GM21367 (cell line): ENCODE measurements around the gene RNASE12.
"Not testable (repeated sequence)": the region's sequence is repeated elsewhere in the genome, so short reads cannot be mapped to it uniquely, and the experiment has no call there.

Source experiments
- ATAC-seq: cut with Tn5 transposase; IDR thresholded peaks from one replicate; pipeline ENCODE4 v1.9.1; 2021; ENCODE audit not compliant: unreplicated experiment

Gene RNASE12

DNA sequence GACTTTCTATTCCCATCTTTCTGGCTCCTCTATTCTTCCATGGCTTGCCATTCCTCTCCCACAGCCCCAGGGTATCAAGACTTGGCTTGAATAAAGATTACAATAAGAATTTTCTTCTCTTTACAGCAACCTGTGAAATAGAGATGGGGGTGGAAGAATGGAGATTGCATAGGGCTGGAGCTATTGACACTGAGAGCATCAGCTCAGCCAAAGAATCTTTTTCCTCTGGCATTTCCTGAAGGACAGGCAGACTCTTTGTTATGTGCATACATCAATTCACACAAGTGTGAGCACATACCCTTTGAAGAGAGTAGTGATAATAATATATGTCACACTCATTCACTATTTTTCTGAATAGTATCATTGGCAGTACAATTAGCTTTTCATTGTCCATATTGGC is 8.0 kb downstream of the RNASE12 start:
- no peak for ATAC-seq

DNA sequence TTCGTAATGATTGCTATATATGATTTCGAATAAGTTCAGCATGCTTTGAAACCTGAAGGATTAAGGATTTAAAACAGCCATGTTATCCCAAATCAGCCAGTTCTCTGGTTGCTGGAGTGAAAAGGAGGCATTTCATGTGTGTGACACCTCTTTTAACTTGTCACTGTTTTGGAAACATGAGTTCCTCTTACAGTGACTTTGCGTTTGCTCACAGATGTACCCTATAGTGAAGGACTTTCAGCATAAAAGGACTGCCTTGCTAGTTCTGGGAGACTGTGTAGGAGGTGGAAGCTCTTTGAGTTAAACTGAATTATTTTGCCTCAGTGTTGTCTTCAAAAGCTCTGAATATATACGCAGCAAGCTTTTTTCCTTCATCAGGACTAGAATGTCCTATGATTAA is 10.9 kb downstream of the RNASE12 start:
- no peak for ATAC-seq

DNA sequence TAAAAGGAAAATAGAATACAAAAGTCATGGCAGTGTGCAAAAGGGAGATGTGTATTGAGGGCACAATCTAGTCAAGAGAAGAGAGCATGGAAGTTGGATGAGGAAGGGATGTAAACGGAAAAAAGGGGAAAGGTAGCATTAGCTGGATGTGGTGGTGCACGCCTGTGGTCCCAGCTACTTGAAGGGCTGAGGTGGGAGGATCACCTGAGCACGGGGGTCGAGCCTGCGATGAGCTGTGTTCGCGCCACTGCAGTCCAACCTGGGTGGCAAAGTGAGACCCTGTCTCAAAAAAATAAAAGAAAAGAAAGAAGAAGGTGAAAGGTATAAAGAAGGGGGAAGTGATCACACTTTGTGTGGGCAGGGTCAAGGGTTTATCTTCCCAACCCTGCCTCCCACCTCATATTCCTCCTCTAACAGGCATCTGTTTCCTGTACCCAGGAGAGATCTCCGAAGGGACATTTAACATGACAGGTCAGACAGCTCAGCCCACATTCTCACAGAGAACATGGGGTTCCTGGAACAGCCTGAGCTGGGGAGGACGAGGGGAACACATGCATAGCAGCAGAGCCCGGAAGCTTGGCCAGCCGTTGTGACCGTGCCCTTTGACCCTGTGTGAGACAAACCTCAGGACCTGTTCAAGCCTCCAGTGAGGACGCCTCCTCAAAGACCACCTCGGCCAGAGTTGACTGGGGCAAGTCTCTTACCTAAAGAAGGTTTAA is 12.2 kb downstream of the RNASE12 start:
- ATAC-seq, result no peak

DNA sequence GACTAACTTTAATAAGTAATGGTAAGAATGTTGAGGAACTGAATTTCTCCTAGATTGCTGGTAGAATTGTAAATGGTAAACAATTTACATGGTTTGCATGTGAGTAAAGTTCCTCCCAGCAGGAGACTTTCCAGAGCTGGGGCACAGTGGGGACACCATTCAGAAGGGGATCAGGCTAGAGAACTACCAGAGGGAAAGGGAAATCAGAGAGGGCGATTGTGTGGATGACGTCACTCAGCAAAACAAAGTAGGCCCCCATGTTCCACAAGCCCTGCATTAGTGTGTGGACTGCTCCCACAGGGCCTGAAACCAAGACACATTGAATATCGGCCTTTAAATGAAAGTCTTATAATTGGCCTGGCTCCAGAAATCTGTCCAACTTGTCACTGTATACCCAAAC is 12.9 kb downstream of the RNASE12 start:
- no peak for ATAC-seq

DNA sequence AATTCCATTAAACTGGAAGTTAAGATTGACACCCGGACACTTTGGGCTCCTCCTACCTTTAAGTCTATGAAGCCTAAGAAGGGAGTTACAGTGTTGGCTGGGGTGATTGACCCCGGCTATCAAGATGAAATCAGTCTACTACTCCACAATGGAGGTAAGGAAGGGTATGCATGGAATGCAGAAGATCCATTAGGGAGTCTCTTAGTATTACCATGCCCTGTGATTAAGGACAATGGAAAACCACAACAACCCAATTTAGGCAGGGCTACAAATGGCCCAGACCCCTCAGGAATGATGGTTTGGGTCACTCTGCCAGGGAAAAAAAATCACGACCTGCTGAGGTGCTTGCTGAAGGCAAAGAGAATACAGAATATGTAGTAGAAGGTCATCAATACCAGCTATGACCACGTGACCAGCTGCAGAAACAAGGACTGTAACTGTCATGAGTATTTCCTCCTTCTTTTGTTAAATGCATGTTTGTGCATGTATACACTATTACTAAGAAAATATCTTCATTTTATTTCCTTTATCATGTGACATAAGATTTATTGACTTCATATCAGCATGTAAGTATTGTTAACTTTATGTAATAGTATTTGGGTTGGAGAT is 18.7 kb downstream of the RNASE12 start:
- not testable (repeated sequence) for ATAC-seq

DNA sequence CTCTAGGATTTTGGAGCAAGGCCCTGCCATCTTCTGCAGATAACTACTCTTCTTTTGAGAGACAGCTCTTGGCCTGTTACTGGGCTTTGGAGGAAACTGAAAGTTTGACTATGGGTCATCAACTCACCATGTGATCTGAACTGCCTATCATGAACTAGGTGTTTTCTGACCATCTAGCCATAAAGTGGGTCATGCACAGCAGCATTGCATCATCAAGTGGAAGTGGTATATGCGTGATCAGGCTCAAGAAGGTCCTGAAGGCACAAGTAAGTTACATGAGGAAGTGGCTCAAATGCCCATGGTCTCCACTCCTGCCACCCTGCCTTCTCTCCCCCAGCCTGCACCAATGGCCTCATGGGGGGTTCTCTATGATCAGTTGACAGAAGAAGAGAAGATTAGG is 20.5 kb downstream of the RNASE12 start:
- ATAC-seq, result not testable (repeated sequence)

DNA sequence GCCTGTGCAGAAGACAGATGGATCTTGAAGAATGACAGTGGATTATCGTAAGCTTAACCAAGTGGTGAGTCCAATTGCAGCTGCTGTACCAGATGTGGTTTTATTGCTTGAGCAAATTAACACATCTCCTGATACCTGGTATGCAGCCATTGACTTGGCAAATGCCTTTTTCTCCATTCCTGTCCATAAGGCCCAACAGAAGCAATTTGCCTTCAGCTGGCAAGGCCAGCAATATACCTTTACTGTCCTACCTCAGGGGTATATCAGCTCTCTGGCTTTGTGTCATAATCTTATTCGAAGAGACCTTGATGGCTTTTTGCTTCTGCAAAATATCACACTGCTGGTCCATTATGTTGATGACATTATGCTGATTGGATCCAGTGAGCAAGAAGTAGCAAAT is 21.3 kb downstream of the RNASE12 start:
- ATAC-seq, result not testable (repeated sequence)

DNA sequence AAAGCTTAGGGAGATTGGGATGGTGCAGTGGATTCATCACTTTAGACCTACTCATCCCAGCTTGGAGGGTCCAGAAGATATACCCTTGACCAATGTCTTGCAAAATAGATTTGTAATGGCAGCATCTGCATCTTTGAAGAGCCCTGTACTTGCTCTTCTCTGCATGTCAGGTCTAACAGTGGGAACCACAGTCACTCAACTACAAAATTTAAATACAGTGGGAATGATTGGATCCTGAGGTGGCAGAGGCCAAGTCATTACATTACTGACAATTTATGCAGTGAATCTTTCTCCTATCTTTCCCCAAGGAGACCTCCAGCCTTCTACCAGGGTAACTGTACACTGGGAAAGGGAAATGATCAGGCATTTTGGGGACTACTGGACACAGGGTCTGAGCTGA is 22.1 kb downstream of the RNASE12 start:
- no peak for ATAC-seq

DNA sequence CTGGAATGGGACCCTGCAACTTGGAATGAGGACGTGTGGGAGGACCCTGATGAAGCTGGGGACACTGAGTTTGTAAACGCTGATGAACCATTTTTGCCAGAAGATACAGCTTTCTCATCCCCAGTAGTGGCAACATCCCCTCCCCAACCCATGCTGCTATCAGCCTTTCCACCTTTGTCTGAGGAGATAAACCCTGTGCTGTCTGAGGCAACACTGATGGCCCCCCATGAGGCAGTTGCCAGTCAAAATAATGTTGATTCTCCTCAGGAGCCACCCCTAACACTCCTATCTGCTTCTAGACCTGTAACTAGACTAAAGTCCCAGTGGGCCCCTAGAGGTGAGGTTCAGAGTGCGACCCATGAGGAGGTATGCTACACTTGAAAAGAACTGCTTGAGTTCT is 22.8 kb downstream of the RNASE12 start:
- no peak for ATAC-seq

DNA sequence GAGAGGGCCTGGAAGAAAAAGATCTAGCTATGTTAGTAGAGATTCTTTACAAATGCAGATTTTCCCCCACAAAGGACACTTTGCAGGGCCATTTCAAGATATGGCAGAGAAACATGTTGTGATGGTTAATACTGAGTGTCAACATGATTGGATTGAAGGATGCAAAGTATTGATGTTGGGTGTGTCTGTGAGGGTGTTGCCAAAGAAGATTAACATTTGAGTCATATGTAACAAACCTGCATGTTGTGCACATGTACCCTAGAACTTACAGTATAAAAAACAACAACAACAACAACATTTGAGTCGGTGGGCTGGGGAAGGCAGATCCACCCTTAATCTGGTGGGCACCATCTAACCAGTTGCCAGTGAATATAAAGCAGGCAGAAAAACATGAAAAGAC is 24.0 kb downstream of the RNASE12 start:
- not testable (repeated sequence) for ATAC-seq

DNA sequence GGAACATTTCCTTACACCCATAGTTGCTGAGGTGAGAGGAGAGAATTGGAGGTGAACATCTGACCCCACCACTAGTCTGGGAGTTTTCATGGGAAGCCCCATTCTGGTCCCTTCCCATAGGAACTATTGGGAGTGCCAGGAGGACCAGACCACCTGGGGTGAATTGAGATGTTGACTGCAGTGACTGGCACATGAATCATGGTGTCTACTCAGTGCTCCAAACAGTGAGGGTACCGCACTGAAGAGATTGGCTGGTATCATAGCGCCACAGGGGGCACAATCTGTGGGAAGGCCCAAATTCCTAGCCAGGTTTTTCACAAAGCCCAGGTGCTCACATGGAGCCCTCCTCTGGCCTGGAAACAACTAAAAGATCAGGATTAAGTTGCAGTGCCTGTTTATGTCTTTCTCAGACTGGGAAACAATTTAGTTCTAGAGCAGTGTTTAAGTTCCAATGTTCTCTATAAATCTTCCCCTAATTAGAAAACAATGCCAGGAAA is 26.6 kb downstream of the RNASE12 start:
- ATAC-seq, result no peak

DNA sequence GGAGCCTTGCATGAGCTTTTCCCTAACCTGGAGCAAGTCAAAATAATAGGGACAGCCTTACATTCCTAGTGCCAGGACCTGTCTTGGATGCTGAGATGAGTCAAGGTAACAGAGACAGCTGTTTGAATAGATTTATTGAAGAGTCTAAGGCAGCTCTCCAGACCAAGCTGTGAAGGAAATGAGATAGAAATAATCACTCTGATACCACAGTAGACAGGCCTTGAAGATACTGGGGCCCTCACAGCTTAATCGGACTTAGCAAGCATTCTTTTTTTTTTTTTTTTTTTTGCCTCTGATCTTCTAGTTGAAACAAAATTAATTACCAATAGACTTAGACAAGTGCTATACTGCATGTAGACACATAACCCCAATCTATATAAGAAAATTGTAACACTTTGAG is 27.2 kb downstream of the RNASE12 start:
- no peak for ATAC-seq

DNA sequence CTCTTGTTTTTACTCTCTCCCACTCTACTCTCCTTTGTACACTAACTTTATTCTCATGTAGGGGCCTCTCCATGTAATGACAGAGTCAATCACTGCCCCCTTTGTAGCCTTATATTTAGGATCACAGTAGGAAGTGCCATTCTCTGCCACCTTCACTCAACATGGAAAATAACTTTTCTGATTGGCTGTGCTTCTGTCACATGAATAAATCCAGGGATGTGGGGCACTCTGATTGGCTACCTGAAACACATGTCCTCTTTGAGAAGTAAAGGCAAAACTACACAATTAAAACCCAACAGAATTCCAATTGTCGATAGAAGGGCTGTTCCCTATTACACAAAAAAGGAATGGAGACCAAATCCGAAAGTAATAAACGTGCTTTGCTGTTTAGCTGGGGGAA is 30.2 kb downstream of the RNASE12 start, which contains the start of gene RNASE9:
RNASE9 (minus strand) TSS at position 87 of the 400 bp plus-strand sequence.
- no peak for ATAC-seq

DNA sequence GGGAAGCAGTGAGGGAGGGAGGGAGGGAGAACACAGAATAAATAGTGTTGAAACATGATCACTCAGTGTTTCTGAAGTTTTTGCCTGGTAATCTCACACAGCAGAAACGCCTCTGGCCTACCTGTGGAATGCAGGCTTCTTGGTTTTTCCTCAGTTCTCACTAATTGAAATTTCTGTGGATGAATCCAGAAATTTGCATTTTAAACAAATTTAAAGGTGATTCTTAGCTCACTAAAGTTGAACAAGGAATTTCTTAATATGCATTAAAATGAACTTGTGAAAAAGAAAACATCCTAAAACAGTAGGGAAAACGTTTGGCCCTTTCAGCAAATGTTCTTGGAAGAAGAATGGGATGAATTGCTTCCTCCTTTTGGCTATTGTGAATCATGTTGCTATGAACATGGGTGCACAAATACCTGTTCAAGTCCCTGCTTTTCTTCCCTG is 31.7 kb downstream of the RNASE12 start:
- no peak for ATAC-seq

DNA sequence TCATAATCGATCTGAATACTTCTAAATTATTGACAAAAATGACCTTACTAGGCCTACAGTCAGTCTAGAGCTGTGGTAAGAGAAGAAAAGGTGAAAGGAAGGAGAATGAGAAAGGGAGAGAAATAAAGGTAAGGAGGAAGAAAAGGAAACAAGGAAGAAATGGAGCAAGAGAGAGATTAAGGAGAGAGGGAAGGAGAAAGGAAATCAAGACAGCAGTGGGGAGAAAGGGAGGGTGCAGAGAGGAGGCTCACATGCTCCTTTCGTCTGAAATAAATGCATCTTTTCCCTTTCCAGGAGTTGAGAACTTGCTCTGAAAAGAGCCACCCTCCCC is 34.0 kb downstream of the RNASE12 start:
- ATAC-seq, result no peak

DNA sequence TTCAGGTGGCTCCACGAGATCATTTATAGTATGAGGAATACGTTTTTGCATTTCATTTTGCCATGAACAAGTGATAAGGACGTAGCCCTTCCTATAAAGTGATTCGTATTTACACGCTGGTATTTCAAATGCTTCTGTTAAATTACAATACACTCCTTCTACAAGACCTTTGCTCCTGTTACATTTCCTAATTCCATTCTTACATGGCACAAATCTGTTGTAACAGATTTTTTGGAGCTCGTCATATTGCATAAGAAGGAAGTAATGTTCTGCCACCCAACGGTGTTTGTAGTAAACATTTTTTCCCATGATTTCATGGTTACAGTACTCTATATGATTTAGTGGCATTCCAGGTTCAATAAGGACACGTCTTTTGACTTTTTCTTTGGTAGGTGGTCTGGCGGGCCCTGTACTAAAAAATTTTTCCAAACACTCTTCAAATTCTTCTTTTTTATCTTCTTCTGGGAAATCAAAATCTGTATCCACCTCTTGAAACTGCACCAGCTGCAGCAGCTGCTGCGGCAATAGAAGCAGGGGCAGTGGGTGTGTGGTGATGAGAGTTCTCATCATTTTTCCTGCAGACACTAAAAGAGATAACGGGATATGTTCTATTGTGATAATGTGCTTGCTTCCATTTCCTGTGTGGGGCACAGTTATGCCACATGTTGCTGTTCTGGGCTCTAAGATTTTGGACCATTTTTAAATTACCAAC is 34.5 kb downstream of the RNASE12 start:
- ATAC-seq, result no peak

DNA sequence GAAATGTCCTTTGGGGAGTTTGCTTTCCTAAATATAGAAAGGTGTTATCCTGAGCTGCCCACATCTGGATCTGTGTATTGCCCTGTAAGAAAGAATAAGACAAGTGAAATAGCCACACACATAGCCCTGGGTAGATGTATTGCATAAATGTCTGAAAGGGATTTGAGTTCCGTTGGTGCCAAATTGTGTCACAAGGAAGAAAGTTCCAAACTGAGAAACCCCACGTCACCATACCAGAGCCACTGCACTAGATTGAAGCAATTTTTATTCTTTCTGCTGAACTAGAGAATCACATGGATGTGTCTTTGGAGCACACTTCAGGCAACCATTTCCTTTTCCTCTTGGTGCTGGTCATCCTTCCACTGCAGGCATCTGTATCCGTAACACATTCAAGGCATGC is 35.3 kb downstream of the RNASE12 start:
- no peak for ATAC-seq

DNA sequence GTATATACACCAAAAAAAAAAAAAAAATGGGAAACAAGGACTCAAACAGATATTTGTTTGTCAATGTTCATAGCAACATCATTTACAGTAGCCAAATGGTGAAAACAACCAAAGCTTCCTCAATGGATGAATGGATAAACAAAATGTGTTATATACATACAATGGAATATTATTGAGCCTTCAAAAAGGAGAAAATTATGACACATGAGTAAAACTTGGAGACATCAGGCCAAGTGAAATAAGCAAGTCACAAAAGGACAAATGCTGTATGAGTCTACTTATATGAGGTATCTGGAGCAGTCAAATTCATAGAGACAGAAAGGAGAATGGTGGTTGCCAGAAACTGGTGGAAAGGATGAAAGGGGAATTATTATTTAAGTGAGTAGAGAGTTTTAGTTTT is 38.2 kb downstream of the RNASE12 start:
- no peak for ATAC-seq

DNA sequence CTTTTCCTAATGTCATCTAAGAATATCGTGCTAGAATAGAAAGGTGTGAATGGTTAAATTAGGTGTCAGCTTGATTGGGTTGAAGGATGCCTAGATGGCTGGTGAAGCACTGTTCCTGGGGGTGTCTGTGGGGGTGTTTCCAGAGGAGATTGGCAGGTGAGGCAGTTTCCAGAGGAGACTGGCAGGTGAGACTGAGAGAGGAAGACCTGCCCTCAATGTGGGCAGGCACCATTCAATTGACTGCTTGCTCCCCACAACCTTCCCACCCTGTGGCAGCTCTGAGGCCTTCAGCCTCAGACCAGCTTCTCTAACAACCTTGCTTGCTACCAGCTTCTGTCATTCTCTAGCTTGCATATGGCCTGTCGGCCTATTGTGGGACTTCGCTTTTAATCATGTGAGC is 39.6 kb downstream of the RNASE12 start:
- ATAC-seq, result no peak

DNA sequence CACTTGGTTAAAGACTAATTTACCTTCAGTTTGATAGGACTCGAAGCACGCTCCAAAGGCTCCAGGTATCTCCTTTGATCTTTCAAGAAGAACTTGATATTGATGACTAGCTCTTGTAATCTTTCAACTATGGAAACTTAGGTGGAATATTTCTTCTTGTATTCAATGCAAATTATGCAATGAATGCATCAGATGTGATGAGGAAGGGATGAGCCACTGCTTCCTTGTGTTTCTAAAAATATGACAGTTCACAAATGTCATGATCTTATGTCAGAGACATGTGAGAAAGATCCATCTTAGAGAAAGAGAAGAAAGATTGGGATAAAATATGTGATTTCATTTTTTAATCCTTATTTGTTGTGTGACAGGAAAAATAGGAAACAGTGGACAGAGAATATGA is 40.2 kb downstream of the RNASE12 start:
- ATAC-seq, result no peak

DNA sequence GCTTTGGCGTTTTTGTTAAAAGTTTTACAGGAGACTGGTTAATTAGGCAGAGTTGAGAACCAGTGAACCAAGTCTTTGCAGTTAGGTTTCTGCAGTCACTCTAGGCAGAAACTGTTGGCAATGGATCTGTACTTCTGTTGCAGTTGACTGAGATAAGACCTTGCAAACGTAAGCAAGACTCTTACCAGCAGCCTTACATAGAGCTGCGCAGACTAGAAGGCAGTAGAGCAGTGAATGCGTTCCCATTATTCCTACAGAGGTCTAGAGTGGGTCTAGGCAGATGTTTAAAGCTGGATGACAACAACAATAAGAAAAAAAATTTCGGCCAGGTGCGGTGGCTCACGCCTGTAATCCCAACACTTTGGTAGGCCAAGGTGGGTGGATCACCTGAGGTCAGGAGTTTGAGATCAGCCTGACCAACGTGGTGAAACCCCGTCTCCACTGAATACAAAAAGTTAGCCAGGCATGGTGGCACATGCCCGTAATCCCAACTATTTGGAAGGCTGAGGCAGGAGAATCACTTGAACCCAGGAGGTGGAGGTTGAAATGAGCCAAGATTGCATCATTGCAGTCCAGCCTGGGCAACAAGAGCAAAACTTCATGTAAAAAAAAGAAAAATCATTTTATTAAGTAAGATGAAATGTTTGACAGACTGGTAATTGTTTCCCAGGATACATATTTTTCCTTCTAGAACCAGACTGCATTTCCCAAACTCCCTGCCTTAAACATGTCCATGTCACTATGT is 42.6 kb downstream of the RNASE12 start:
- no peak for ATAC-seq
